GM12878 (cell line): ENCODE results near the gene FAM118A.

Experiments used
- CHD1 ChIP-seq: IDR thresholded peaks from 2 replicates; pipeline ENCODE4 v1.6.1; 2012; ENCODE audit warnings: low read depth, low read length, improper control_type of control experiment
- CTCF ChIP-seq, 3 experiments: IDR thresholded peaks in 2 of 3; conservative IDR thresholded peaks in 1 of 3; 2 replicates each; pipeline ENCODE4 v1.5.1; 2011; ENCODE audit warnings: low read depth in 3 of 3, low read length in 3 of 3, mild to moderate bottlenecking in 3 of 3, control low read depth in 2 of 3, moderate library complexity in 2 of 3, inconsistent platforms in 1 of 3, mixed read lengths in 1 of 3; ENCODE audit not compliant: control insufficient read depth in 2 of 3, insufficient read depth in 1 of 3; ENCODE audit errors: extremely low read depth in 1 of 3
- EP300 ChIP-seq, 2 experiments: fragments of 150-350 bp in 1 of 2; IDR thresholded peaks; 2 replicates each; pipeline ENCODE4 v1.6.1; 2011 to 2012; ENCODE audit warnings: low read depth in 2 of 2, low read length in 2 of 2, borderline replicate concordance in 1 of 2, improper control_type of control experiment in 1 of 2, inconsistent platforms in 1 of 2; ENCODE audit not compliant: control insufficient read depth in 1 of 2
- POLR2A ChIP-seq: IDR thresholded peaks from 2 replicates; pipeline ENCODE4 v1.6.1; 2011; ENCODE audit warnings: low read depth, mild to moderate bottlenecking, low read length
- RELA ChIP-seq: fragments of 450-650 bp; IDR thresholded peaks from 2 replicates; pipeline ENCODE4 v1.8.0; 2014; ENCODE audit warnings: borderline replicate concordance; ENCODE audit not compliant: partially characterized antibody
- ZBTB4 ChIP-seq: fragments of 450-650 bp; formaldehyde crosslinking; IDR thresholded peaks from 2 replicates; pipeline ENCODE4 v1.4.0; 2022; ENCODE audit warnings: mild to moderate bottlenecking, moderate library complexity
- ZZZ3 ChIP-seq: IDR thresholded peaks from 2 replicates; pipeline ENCODE4 v1.6.1; 2011; ENCODE audit warnings: low read depth; ENCODE audit not compliant: control insufficient read depth, insufficient read length

DNA sequence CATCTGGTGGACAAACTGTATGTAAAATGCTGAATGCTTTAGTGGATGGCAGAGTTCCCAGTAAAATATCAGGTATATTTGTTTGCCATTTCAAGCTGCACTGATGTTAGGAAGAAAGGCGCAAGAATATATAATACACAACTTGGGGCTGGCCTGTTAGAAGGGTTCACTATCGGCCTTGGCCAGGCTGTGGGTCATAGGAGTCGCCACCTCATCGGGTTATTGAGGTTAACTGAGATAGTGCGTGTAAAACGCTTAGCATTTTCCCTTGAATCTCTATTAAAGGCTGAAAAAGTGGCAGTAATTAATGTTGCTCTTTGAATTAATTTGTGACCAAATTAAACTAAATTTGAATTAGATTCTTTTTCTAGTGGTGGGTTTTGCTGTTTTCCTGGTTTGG lies 5.1 kb downstream of the FAM118A start:
- TF ChIP-seq CHD1 = no peak
- no peak for TF ChIP-seq EP300 (IDR thresholded peaks at IDR 0.05; ENCODE audit: borderline replicate concordance in 1 of 2, control insufficient read depth in 1 of 2, low read depth in 2 of 2, low read length in 2 of 2)
- no peak for TF ChIP-seq POLR2A
- TF ChIP-seq ZBTB4 = no peak
- no peak for TF ChIP-seq RELA
- TF ChIP-seq ZZZ3 = no peak
- TF ChIP-seq CTCF (IDR thresholded peaks at IDR 0.05 in 2 of 3, conservative IDR thresholded peaks at IDR 0.05 in 1 of 3; ENCODE audit: control insufficient read depth in 2 of 3, extremely low read depth in 1 of 3, insufficient read depth in 1 of 3, low read depth in 3 of 3, low read length in 3 of 3) = no peak
